ES-I3 (cell line): Measurements from ENCODE around the gene KLF9.
"Not testable (repeated sequence)": the region's sequence is repeated elsewhere in the genome, so short reads cannot be mapped to it uniquely, and the experiment has no call there.

Experiments
- H3K36me3 ChIP-seq: 2 replicates; pipeline ENCODE4 v1.6.1; 2013; ENCODE audit warnings: mild to moderate bottlenecking, low read length, control low read depth, moderate library complexity; ENCODE audit not compliant: insufficient read depth
- H3K4me1 ChIP-seq: 2 replicates; pipeline ENCODE4 v1.6.1; 2013; ENCODE audit warnings: mild to moderate bottlenecking, control low read depth, low read length; ENCODE audit not compliant: insufficient read depth
- H3K9ac ChIP-seq: 2 replicates; pipeline ENCODE4 v1.6.1; 2013; ENCODE audit warnings: low read depth, mild to moderate bottlenecking, low read length, moderate library complexity
- H3K9me3 ChIP-seq: 2 replicates; pipeline ENCODE4 v1.6.1; 2013; ENCODE audit warnings: mild to moderate bottlenecking, low read length, moderate library complexity; ENCODE audit not compliant: control insufficient read depth, insufficient read depth

KLF9 gene

DNA sequence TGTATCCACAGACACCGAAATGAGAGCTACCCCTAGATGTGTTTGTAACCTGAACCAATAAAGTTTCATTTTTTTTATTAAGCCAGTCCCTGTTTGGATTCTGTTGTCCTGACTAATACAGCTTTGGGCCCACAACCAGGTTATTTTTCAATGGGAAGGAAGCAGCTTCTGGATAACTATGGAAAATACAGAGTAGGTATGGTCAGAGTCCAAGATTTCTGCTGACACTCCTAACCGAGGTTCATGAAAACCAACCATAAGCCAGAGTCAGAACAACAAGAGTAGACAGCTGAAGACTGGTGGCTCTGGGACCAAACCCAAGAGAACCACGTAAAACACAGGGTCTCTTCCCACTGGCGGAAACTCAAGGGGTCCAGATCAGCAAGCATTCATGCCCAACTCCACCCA lies 10.8 kb downstream of the KLF9 start:
- peaks cover 10% of the 10 kb centered on the region; the same call in 1 of the 2 replicates for H3K4me1 ChIP-seq
- H3K9me3 ChIP-seq, result no peaks in the 10 kb centered on the region
- H3K36me3 ChIP-seq, result no peaks in the 10 kb centered on the region
- H3K9ac ChIP-seq, result no peak overlapping the region

GRCh38 chr9:70403166-70403565 lies 11.3 kb downstream of the KLF9 start:
- peaks cover 10% of the 10 kb centered on the region; the same call in 1 of the 2 replicates for H3K4me1 ChIP-seq
- H3K36me3 ChIP-seq, result no peaks in the 10 kb centered on the region
- H3K9me3 ChIP-seq, result no peaks in the 10 kb centered on the region
- no peak overlapping the region for H3K9ac ChIP-seq

DNA sequence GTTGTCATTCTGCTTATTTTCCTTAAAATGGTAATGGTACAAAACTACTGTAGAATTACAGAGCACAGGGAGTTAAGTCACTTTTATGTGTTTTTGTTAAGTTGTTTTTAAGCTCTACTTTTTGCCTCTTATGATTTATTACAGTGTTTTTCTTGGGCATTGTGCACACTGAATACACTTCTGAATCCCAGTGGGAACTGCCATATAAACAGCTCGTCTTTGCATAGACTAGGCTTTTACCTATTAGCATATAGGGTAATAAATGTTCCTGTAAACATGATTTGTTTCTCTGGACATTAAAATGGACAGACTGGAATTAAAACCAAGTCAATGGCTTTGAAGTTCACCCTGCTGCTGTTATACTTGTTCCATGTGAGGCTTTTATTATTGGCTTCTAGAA lies 12.2 kb downstream of the KLF9 start:
- Histone ChIP-seq H3K9me3 (no peaks in the 10 kb centered on the region), H3K36me3 (no peaks in the 10 kb centered on the region), H3K4me1 (peaks cover 9% of the 10 kb centered on the region; the same call in 1 of the 2 replicates), H3K9ac (no peak overlapping the region)

- H3K9ac ChIP-seq, H3K9me3 ChIP-seq, H3K4me1 ChIP-seq, H3K36me3 ChIP-seq: not testable (repeated sequence)
These were observed 13.2 kb downstream of the KLF9 start for GRCh38 chr9:70401241-70401640.

- H3K9me3 ChIP-seq, result no peaks in the 10 kb centered on the region
- no peak overlapping the region for H3K9ac ChIP-seq
- no peaks in the 10 kb centered on the region for H3K36me3 ChIP-seq
- H3K4me1 ChIP-seq, result no peaks in the 10 kb centered on the region
These were observed 14.2 kb downstream of the KLF9 start for GRCh38 chr9:70400107-70400892.

GRCh38 chr9:70399141-70399540 lies 15.3 kb downstream of the KLF9 start:
- H3K4me1 ChIP-seq, result no peaks in the 10 kb centered on the region
- no peaks in the 10 kb centered on the region for H3K9me3 ChIP-seq
- H3K9ac ChIP-seq, result no peak overlapping the region
- H3K36me3 ChIP-seq, result no peaks in the 10 kb centered on the region

DNA sequence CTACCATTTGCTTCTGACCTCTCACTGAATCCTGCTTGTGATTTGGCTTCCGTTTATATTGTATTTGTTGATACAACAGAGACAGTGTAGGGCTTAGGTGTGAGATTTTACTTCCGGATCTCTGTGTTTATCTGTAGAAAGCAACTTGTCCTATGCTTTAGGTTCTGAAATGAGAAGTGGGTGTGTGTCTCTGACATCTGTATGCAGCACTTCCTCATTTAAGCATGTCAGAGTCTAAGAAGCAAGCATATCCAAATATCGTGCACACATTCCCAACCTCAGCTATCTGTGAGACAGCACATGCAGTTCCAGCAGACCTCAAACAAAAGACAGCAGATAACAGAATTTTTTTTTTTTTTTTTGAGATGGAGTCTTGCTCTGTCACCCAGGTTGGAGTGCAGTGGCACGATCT lies 16.3 kb downstream of the KLF9 start:
- H3K4me1 ChIP-seq, result no peaks in the 10 kb centered on the region
- H3K9ac ChIP-seq, result no peak overlapping the region
- no peaks in the 10 kb centered on the region for H3K36me3 ChIP-seq
- no peaks in the 10 kb centered on the region for H3K9me3 ChIP-seq

DNA sequence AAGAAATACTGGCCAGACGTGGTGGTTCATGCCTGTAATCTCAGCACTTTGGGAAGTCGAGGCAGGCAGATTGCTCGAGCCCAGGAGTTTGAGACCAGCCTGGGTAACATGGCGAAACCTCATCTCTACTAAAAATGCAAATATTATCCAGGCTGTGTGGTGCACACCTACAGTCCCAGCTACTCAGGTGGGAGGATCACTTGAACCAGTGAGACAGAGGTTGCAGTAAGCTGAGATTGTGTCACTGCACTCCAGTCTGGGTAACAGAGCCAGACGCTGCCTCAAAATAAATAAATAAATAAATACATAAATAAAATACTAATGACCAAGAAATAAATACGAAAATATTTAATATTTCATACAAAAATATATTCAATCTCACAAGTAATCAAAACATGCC lies 18.8 kb downstream of the KLF9 start:
- no peaks in the 10 kb centered on the region for H3K9me3 ChIP-seq
- no peaks in the 10 kb centered on the region for H3K36me3 ChIP-seq
- no peak overlapping the region for H3K9ac ChIP-seq
- peaks cover 6% of the 10 kb centered on the region; the same call in 1 of the 2 replicates for H3K4me1 ChIP-seq

- Histone ChIP-seq H3K9me3 (no peaks in the 10 kb centered on the region), H3K9ac (no peak overlapping the region), H3K36me3 (no peaks in the 10 kb centered on the region), H3K4me1 (peaks cover 7% of the 10 kb centered on the region; the same call in 1 of the 2 replicates)
These were observed 21.6 kb downstream of the KLF9 start for GRCh38 chr9:70392850-70393249.

DNA sequence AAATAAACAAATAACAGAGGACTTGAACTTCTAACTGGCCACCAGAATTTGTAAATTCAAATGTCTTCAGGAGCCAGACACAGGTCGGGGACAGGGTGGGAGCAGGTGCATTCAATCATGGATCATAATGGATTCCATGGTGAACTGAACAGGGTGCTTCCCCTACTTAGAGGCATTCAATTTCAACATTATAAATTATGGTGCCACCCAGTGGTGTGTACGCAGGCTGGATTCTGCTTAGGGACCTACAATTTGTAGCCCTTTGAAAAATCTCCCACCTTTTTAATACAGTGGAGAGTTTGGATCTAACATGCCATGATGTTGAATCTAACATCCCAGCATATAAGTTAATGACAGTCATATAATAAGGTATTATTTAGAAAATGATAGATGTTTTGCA lies 22.3 kb downstream of the KLF9 start:
- H3K36me3 ChIP-seq, result no peaks in the 10 kb centered on the region
- no peaks in the 10 kb centered on the region for H3K9me3 ChIP-seq
- H3K9ac ChIP-seq, result no peak overlapping the region
- H3K4me1 ChIP-seq, result peaks cover 7% of the 10 kb centered on the region; the same call in 1 of the 2 replicates

- H3K4me1 ChIP-seq, result peaks cover 7% of the 10 kb centered on the region; the same call in 1 of the 2 replicates
- no peak overlapping the region for H3K9ac ChIP-seq
- no peaks in the 10 kb centered on the region for H3K36me3 ChIP-seq
- H3K9me3 ChIP-seq, result no peaks in the 10 kb centered on the region
These were observed 23.5 kb downstream of the KLF9 start for GRCh38 chr9:70390933-70391341.

DNA sequence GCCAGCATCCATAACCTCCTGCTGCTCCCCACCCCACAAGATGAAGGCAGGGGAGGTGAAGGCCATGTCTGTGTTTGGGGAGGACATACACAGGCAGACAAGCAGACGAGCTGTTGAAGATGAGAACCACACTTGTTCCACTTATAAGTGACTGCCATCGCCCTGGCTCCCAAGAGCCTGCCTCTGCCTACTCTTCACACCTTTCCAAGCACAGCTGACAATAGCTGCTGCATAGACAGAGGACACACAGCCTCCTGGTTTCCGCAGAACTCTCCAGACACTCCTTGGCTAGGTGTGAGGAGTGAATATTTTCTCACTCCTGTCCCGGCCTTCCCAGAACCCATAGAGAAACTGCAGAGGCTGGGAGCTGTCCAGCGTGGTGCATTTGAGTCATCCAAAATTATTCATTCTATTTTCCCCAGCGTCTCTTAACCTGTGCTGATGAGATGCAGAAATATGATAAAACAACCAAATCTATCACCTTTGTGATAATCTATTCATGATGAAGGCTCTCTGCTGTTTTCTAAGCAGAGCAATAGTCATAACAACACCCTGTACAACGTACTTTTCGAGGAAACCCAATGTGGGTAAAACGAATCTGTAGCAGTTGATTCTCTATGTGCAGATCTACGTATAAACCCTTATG lies 24.7 kb downstream of the KLF9 start:
- Histone ChIP-seq H3K36me3 (no peaks in the 10 kb centered on the region), H3K4me1 (peaks cover 7% of the 10 kb centered on the region; the same call in 1 of the 2 replicates)

DNA sequence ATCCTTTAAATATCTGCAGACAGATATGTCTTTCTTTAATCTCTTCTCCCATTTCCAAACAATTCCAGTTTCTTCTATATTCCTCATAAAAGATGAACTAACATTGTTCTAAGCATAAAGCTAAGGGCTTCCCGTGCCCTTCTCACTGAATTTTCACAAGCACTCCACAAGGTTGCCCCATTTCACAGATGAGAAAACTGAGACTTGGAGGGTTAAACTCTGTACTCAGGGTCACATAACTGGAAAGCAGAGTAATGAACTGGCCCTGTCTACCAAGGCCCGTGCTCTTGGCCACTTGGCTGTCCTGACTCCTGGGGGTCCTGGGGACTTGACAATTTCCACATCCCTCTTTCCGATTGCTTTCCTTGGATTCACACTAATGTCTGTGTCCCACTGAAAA lies 25.3 kb downstream of the KLF9 start:
- H3K36me3 ChIP-seq, result no peaks in the 10 kb centered on the region
- H3K9ac ChIP-seq, result no peak overlapping the region
- no peaks in the 10 kb centered on the region for H3K9me3 ChIP-seq
- H3K4me1 ChIP-seq, result peaks cover 7% of the 10 kb centered on the region; the same call in 1 of the 2 replicates

More for the DNA sequence above, 24.7 kb downstream of the KLF9 start:
- Histone ChIP-seq H3K9ac (no peak overlapping the region), H3K9me3 (no peaks in the 10 kb centered on the region)

GRCh38 chr9:70387663-70388062 lies 26.8 kb downstream of the KLF9 start:
- Histone ChIP-seq H3K36me3 (no peaks in the 10 kb centered on the region), H3K9ac (no peak overlapping the region), H3K4me1 (peaks cover 7% of the 10 kb centered on the region; the same call in 1 of the 2 replicates), H3K9me3 (no peaks in the 10 kb centered on the region)

DNA sequence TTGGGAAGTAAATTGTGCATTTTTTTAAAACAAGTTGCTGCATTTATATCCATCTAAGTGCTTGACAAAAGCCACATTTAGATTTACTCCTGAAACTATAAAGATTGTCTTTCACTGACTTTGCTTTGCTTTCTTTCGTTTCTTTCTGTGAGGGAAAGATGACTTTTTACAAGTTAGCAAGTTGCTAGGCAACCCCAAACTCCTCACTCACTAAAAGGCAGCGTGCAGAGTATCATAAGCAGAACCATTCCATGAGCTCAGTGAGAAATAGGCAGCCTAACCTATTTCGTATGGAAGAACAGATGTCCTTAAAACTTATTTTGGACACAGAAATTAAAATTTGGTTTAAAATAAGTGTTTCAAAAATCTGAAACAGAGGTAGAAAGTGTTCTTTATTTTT lies 29.0 kb downstream of the KLF9 start:
- H3K9me3 ChIP-seq, result no peaks in the 10 kb centered on the region
- no peaks in the 10 kb centered on the region for H3K4me1 ChIP-seq
- no peaks in the 10 kb centered on the region for H3K36me3 ChIP-seq
- H3K9ac ChIP-seq, result no peak overlapping the region
